MM.1S (cell line): ENCODE measurements around the gene NEGR1.

Experiments
- DNase-seq: peaks from one replicate; pipeline ENCODE4 v3.0.0-alpha.2; 2015
- H2AFZ ChIP-seq: fragments of 300-600 bp; sonication (generic); 2 replicates; pipeline ENCODE4 v1.6.0; 2016; ENCODE audit warnings: antibody characterized with exemption, low read length
- H3F3A ChIP-seq: fragments of 300-600 bp; sonication (generic); 2 replicates; pipeline ENCODE4 v1.6.1; 2016; ENCODE audit warnings: mild to moderate bottlenecking, antibody characterized with exemption, low read length, moderate library complexity, mixed read lengths; ENCODE audit not compliant: insufficient read depth
- H3K27ac ChIP-seq: fragments of 300-600 bp; sonication (generic); 2 replicates; pipeline ENCODE4 v1.5.1; 2016; ENCODE audit warnings: mild to moderate bottlenecking, low read length
- H3K27me3 ChIP-seq: fragments of 300-600 bp; sonication (generic); replicated peaks from 2 replicates; pipeline ENCODE4 v1.6.0; 2016; ENCODE audit warnings: low read length; ENCODE audit not compliant: insufficient read depth
- H3K36me3 ChIP-seq: fragments of 300-600 bp; sonication (generic); replicated peaks from 2 replicates; pipeline ENCODE4 v1.6.1; 2016; ENCODE audit warnings: mild to moderate bottlenecking, low read length, mixed read lengths; ENCODE audit not compliant: insufficient read depth
- H3K4me1 ChIP-seq: fragments of 300-600 bp; sonication (generic); 2 replicates; pipeline ENCODE4 v1.6.1; 2016; ENCODE audit warnings: low read length, mixed read lengths
- H3K4me2 ChIP-seq: fragments of 300-600 bp; sonication (generic); 2 replicates; pipeline ENCODE4 v1.6.0; 2016; ENCODE audit warnings: low read depth, low read length
- H3K4me3 ChIP-seq: fragments of 300-600 bp; sonication (generic); 2 replicates; pipeline ENCODE4 v1.5.1; 2016; ENCODE audit warnings: low read length, mixed read lengths
- H3K79me2 ChIP-seq: fragments of 300-600 bp; sonication (generic); 2 replicates; pipeline ENCODE4 v1.6.1; 2016; ENCODE audit warnings: mixed run types, low read length, mixed read lengths
- H3K9ac ChIP-seq: fragments of 300-600 bp; sonication (generic); 2 replicates; pipeline ENCODE4 v1.6.1; 2016; ENCODE audit warnings: low read length, mixed read lengths
- H3K9me2 ChIP-seq: fragments of 300-600 bp; sonication (generic); replicated peaks from 2 replicates; pipeline ENCODE4 v1.6.1; 2016; ENCODE audit warnings: mild to moderate bottlenecking, low read length, mixed read lengths; ENCODE audit not compliant: insufficient read depth
- H3K9me3 ChIP-seq: fragments of 300-600 bp; sonication (generic); replicated peaks from 2 replicates; pipeline ENCODE4 v1.6.1; 2016; ENCODE audit warnings: mild to moderate bottlenecking, low read length, mixed read lengths; ENCODE audit not compliant: insufficient read depth
- H4K20me1 ChIP-seq: fragments of 300-600 bp; sonication (generic); 2 replicates; pipeline ENCODE4 v1.6.1; 2016; ENCODE audit warnings: mild to moderate bottlenecking, low read length, moderate library complexity, mixed read lengths; ENCODE audit not compliant: insufficient read depth
- EZH2 ChIP-seq: fragments of 300-600 bp; sonication (generic); optimal IDR thresholded peaks from 2 replicates; pipeline ENCODE3; 2017; ENCODE audit warnings: low read depth, mild to moderate bottlenecking, antibody characterized with exemption, low read length, mixed read lengths
- EZH2phosphoT487 ChIP-seq: fragments of 300-600 bp; sonication (generic); IDR thresholded peaks from 2 replicates; pipeline ENCODE4 v1.6.1; 2018; ENCODE audit warnings: antibody characterized with exemption, low read length
- TF ChIP-seq, protein P1 (sequence below): fragments of 300-600 bp; sonication (generic); IDR thresholded peaks from 2 replicates; pipeline ENCODE4 v1.5.1; 2016; ENCODE audit warnings: antibody characterized with exemption, low read length, mixed read lengths

The NEGR1 gene

DNA sequence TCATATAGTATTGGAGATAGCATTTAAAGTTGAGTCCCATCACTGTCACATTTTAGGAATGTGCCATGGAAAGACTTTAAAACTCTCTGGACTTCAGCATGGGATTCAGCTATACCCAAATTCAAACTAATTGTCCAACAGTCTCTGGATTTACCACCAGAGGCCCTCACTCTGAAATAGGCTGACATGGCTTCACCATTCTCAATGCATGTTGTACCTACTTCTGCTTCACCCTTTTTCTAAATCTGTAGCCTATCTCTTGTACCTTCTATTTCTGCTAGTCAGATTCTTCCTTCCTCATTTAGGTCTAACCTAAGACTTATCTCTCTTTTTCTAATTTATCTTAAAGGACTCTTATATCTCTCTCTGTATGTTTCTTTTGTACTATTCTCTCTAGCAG is 688.8 kb downstream of the NEGR1 start:
- DNase-seq: peak; percentile 30
- no peak overlapping the region for H3K27ac ChIP-seq

DNA sequence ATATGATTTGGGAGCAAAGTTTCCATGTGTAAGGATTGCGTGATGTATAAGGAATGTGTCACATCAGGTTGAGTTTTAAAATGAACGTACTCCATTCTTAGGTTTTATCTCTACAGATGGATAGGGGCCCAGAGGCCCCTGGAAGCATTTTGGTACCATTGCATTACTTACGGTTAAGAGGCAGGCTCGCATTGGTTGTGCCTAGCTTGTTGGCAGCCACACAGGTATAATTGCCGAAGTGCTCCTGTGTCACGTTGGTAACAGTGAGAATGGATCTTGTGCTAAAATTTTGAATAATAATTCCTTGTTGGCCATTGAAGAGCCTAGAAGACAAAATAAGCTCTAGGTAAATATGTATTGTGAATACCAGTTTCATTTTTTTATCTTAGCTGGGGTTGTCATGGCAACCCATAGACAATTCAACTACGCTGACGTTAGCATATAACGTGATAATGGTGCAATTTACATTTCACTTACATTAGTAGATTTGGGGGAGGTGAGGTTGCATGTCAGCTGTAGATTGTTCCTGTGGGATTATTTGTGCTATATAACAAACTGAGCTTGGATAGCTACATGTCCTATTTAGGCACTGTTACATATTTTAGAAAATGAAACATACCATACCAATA is 689.6 kb downstream of the NEGR1 start:
- no peak overlapping the region for H3K4me2 ChIP-seq
- no peak overlapping the region for H2AFZ ChIP-seq
- no peaks in the 10 kb centered on the region for H3K27me3 ChIP-seq
- DNase-seq: no peak
- TF ChIP-seq, protein P1, sequence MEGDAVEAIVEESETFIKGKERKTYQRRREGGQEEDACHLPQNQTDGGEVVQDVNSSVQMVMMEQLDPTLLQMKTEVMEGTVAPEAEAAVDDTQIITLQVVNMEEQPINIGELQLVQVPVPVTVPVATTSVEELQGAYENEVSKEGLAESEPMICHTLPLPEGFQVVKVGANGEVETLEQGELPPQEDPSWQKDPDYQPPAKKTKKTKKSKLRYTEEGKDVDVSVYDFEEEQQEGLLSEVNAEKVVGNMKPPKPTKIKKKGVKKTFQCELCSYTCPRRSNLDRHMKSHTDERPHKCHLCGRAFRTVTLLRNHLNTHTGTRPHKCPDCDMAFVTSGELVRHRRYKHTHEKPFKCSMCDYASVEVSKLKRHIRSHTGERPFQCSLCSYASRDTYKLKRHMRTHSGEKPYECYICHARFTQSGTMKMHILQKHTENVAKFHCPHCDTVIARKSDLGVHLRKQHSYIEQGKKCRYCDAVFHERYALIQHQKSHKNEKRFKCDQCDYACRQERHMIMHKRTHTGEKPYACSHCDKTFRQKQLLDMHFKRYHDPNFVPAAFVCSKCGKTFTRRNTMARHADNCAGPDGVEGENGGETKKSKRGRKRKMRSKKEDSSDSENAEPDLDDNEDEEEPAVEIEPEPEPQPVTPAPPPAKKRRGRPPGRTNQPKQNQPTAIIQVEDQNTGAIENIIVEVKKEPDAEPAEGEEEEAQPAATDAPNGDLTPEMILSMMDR: no peak
- TF ChIP-seq EZH2phosphoT487 (no peak), EZH2 (no peak)
- H3K4me1 ChIP-seq: peaks cover 11% of the 10 kb centered on the region
- H3K9ac ChIP-seq: no peak overlapping the region
- no peaks in the 10 kb centered on the region for H3K9me3 ChIP-seq
- no peaks in the 10 kb centered on the region for H3K79me2 ChIP-seq
- H3K36me3 ChIP-seq: no peaks in the 10 kb centered on the region
- H4K20me1 ChIP-seq: no peaks in the 10 kb centered on the region
- no peak overlapping the region for H3K4me3 ChIP-seq
- H3F3A ChIP-seq: no peaks in the 10 kb centered on the region
- H3K9me2 ChIP-seq: no peaks in the 10 kb centered on the region
- H3K27ac ChIP-seq: no peak overlapping the region

More for the DNA sequence above, 688.8 kb downstream of the NEGR1 start:
- no peak overlapping the region for H2AFZ ChIP-seq
- no peaks in the 10 kb centered on the region for H3K9me3 ChIP-seq
- no peaks in the 10 kb centered on the region for H3F3A ChIP-seq
- no peak overlapping the region for H3K4me3 ChIP-seq
- H3K4me1 ChIP-seq: peaks cover 10% of the 10 kb centered on the region
- no peak overlapping the region for H3K9ac ChIP-seq
- no peak overlapping the region for H3K4me2 ChIP-seq
- no peaks in the 10 kb centered on the region for H4K20me1 ChIP-seq
- no peaks in the 10 kb centered on the region for H3K9me2 ChIP-seq
- TF ChIP-seq EZH2phosphoT487: no peak
- TF ChIP-seq, protein P1: peak; percentile 50
- H3K36me3 ChIP-seq: no peaks in the 10 kb centered on the region
- no peaks in the 10 kb centered on the region for H3K79me2 ChIP-seq
- no peaks in the 10 kb centered on the region for H3K27me3 ChIP-seq

DNA sequence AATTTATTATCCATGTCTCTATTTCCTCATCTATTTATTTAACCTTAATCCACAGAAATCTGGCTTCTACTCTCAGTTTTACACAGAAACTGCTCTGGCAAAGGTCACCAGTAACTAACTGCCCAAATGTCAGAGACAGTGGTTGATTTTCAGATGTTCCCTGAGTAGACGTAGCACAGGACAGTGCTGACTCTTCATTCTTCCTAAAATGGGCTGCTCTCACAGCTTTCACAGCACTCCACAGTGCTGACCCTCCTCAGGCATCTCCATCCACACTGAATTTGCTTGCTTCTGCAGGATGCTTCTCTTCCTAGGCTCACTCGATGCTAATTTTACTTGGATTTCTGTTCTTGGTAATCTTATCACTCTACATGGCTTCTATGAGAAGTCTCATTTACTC is 693.3 kb downstream of the NEGR1 start:
- H3K9me3 ChIP-seq: no peaks in the 10 kb centered on the region
- no peaks in the 10 kb centered on the region for H3K9me2 ChIP-seq
- H2AFZ ChIP-seq: peak overlapping the region; percentile 55; the same call in 1 of the 2 replicates
- no peaks in the 10 kb centered on the region for H4K20me1 ChIP-seq
- H3K27ac ChIP-seq: no peak overlapping the region; the same call in 1 of the 2 replicates
- H3K4me2 ChIP-seq: no peak overlapping the region
- TF ChIP-seq, protein P1: no peak
- TF ChIP-seq EZH2phosphoT487: no peak
- no peak for TF ChIP-seq EZH2
- H3K4me1 ChIP-seq: peaks cover 23% of the 10 kb centered on the region
- no peaks in the 10 kb centered on the region for H3K79me2 ChIP-seq
- DNase-seq: peak; percentile 39
- no peaks in the 10 kb centered on the region for H3K36me3 ChIP-seq
- H3F3A ChIP-seq: no peaks in the 10 kb centered on the region
- H3K4me3 ChIP-seq: no peak overlapping the region
- H3K27me3 ChIP-seq: no peaks in the 10 kb centered on the region
- no peak overlapping the region for H3K9ac ChIP-seq
